ENCODE measurements around the gene MLPH.

Gene MLPH

DNA sequence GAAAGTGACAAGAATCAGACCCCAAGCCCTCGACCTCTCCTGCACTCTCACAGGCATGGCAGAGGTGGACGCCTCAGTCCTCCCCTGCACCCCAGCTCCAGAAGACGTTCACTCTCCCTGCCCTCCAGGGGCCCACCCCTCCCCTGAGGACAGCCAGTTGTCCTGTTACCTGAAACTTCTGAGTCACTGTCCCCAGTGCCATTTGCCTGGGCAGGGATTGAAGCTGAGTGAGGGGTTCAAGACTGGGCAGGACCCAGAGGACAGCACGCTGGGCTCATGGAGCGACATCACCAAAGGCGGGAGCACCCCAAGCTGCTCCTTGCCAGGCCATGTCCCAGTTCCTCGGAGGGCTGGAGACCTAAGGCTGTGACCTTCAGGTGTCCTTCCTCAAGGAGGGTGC lies 38.9 kb upstream of the MLPH start:
- Histone ChIP-seq H3K27me3 (no peaks in the 10 kb centered on the region), H3K4me2 (peak overlapping the region; percentile 68), H3K9me3 (peaks cover 25% of the 10 kb centered on the region), H4K20me1 (no peaks in the 10 kb centered on the region), H3K36me3 (no peaks in the 10 kb centered on the region), H3K27ac (peak overlapping the region; percentile 70), H3K4me3 (no peak overlapping the region), H3K9ac (no peak overlapping the region), H3K4me1 (peaks cover 72% of the 10 kb centered on the region)
- TF ChIP-seq Cebpa-rat (IDR thresholded peaks at IDR 0.05) = no peak

- H3K27ac ChIP-seq = peak overlapping the region; percentile 70
- H3K9me3 ChIP-seq = peaks cover 25% of the 10 kb centered on the region
- H3K4me1 ChIP-seq = peaks cover 72% of the 10 kb centered on the region
- no peak for TF ChIP-seq Cebpa-rat (IDR thresholded peaks at IDR 0.05)
- H3K36me3 ChIP-seq = no peaks in the 10 kb centered on the region
- no peaks in the 10 kb centered on the region for H3K27me3 ChIP-seq
- no peak overlapping the region for H3K4me3 ChIP-seq
- H3K9ac ChIP-seq = no peak overlapping the region
- no peaks in the 10 kb centered on the region for H4K20me1 ChIP-seq
- H3K4me2 ChIP-seq = peak overlapping the region; percentile 68
Observed at GRCh38 chr2:237448626-237449025, 38.4 kb upstream of the MLPH start.

DNA sequence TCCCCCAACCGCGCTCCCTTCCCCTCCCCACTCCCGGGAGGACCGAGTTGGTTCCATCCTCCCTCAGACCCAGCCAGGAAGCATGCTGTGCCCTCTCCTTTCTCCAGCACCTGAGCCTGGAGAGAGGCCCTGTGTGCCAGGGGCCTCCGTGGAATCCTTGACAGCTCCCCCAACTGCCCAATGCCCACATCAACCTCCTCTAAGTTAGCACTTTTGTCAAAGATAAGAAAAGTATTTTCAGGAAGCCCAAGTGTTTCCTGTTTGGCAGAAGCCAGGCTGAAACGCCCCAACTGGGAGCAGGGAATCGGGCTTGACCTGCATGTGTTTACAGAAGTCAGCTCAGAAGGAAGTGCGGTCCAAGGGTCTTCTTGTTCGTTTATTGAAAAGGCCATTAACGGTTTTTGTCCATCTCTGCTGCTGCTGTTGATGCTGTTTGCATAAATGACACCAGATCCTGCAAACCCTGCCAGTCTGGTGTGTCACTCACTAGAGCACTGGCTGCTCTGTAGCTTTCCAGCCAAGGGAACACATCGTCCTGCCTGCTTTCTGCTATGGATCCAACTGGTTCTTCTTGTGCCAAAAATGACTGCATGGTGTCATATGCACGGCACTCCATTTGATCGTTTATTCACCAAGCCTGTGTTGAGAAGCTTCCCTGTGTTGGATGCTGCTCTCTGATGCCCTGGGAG lies 37.7 kb upstream of the MLPH start:
- Histone ChIP-seq H4K20me1 (no peaks in the 10 kb centered on the region), H3K36me3 (no peaks in the 10 kb centered on the region), H3K4me2 (peak overlapping the region; percentile 68), H3K4me1 (peaks cover 72% of the 10 kb centered on the region), H3K4me3 (0 out of 2 replicates have a peak overlapping the region, but pooled peaks have one; percentile 22), H3K27ac (peak overlapping the region; percentile 70), H3K9ac (no peak overlapping the region), H3K9me3 (peaks cover 28% of the 10 kb centered on the region), H3K27me3 (no peaks in the 10 kb centered on the region)
- no peak for TF ChIP-seq Cebpa-rat (IDR thresholded peaks at IDR 0.05)

DNA sequence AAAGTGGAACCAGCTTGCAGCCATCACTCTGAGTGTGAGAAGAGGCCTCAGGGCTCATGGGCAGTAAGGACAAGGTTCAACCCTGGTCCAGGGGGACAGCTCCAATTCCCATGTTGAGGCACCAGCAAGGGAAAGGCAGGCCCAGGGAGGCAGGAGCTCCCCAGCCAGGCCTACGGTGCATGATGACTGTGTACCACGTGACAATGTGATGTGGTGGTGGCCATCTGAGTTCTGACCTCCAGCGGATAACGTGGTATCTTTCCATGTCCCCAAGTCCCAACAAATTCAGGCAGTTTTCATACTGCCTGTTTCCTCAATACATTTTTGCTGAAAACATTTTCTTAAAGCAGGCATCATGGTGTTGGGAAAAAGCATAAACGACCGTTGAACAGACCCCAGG lies 36.9 kb upstream of the MLPH start:
- H3K4me3 ChIP-seq = peak overlapping the region; percentile 22; the same call in 1 of the 2 replicates
- peak overlapping the region; percentile 68 for H3K4me2 ChIP-seq
- TF ChIP-seq Cebpa-rat (IDR thresholded peaks at IDR 0.05) = no peak
- no peaks in the 10 kb centered on the region for H3K27me3 ChIP-seq
- H3K27ac ChIP-seq = peak overlapping the region; percentile 70
- H3K36me3 ChIP-seq = no peaks in the 10 kb centered on the region
- H3K9ac ChIP-seq = no peak overlapping the region
- no peaks in the 10 kb centered on the region for H4K20me1 ChIP-seq
- peaks cover 70% of the 10 kb centered on the region for H3K4me1 ChIP-seq
- H3K9me3 ChIP-seq = peaks cover 35% of the 10 kb centered on the region

- Histone ChIP-seq H3K36me3 (no peaks in the 10 kb centered on the region), H3K9ac (no peak overlapping the region), H3K27me3 (no peaks in the 10 kb centered on the region), H3K4me1 (peaks cover 72% of the 10 kb centered on the region), H3K9me3 (peaks cover 37% of the 10 kb centered on the region), H3K27ac (peak overlapping the region; percentile 70), H4K20me1 (no peaks in the 10 kb centered on the region), H3K4me3 (peak overlapping the region; percentile 22; the same call in 1 of the 2 replicates), H3K4me2 (peak overlapping the region; percentile 68)
- no peak for TF ChIP-seq Cebpa-rat (IDR thresholded peaks at IDR 0.05)
Observed at GRCh38 chr2:237450583-237450982, 36.5 kb upstream of the MLPH start.

DNA sequence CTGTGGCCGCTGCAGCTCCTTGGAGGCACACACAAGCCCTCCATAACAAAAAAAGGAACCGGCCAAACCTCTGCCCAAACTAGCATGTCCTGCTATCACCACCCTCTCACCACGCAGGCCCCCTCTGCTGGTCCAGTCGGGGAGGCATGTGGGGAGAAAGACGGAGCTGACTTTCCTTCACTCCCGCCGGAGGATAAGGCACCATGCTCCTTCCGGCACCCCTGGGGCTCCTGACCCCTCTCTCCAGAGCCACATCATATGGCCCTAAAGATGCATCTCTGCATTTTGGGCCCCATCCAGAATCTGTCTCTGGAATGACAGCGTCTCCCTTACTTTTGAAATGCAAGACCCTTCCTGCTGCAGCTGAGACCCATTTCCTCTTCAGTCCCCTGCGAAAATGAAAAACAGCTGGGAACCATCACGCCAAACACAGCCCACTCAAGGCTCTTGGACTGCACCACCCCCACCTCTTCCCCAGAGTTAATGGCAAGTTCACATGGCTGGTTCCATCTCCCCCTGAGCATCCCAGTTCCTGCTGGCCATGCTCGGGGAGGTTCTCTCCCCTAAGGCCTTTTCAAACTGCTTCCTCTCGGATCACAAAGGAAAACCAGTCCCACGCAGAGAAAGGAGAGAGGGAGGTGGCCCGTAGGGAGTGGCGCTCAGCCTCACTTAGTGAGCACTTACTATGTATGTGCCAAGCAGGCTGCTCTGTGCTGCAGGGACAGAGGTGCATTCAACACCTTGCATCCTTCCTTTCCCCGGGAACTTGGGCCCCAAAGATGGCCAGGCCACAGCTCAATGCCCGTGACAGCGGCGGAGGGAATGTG lies 35.2 kb upstream of the MLPH start:
- Histone ChIP-seq H3K9me3 (peaks cover 34% of the 10 kb centered on the region), H3K9ac (no peak overlapping the region), H3K4me2 (peak overlapping the region; percentile 36), H3K36me3 (no peaks in the 10 kb centered on the region), H3K27me3 (no peaks in the 10 kb centered on the region), H4K20me1 (no peaks in the 10 kb centered on the region), H3K4me1 (peaks cover 78% of the 10 kb centered on the region), H3K27ac (peak overlapping the region; percentile 70; the same call in 1 of the 2 replicates), H3K4me3 (no peak overlapping the region)
- no peak for TF ChIP-seq Cebpa-rat (IDR thresholded peaks at IDR 0.05)

- H3K4me1 ChIP-seq = peaks cover 75% of the 10 kb centered on the region
- H4K20me1 ChIP-seq = no peaks in the 10 kb centered on the region
- H3K9ac ChIP-seq = no peak overlapping the region
- no peak overlapping the region for H3K4me3 ChIP-seq
- peak overlapping the region; percentile 36 for H3K4me2 ChIP-seq
- no peaks in the 10 kb centered on the region for H3K36me3 ChIP-seq
- peaks cover 40% of the 10 kb centered on the region for H3K9me3 ChIP-seq
- no peaks in the 10 kb centered on the region for H3K27me3 ChIP-seq
- H3K27ac ChIP-seq = no peak overlapping the region
- TF ChIP-seq Cebpa-rat (IDR thresholded peaks at IDR 0.05) = no peak
Observed at GRCh38 chr2:237452861-237453260, 34.2 kb upstream of the MLPH start.

DNA sequence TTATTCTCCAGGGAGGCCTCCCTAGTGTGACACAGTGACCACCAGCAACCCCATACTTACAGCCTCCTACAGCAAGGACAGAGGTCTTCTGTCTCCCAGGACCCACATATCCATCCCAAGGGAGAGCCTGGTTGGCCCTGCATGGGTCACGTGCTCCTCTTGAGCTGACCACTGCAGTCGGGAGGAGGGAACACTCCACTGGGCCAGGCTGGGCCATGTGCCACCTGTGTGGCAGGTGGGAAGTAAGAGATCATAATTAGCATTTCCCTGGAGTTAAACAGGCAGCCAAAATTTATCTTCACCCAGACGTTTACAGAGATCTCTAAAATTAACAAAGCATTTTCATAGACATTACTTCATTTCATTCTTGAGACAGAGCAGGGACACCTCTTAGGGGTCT lies 33.4 kb upstream of the MLPH start:
- no peak overlapping the region for H3K9ac ChIP-seq
- H3K4me3 ChIP-seq = no peak overlapping the region
- no peaks in the 10 kb centered on the region for H3K36me3 ChIP-seq
- H3K9me3 ChIP-seq = peaks cover 41% of the 10 kb centered on the region
- no peak overlapping the region for H3K27ac ChIP-seq
- H3K4me1 ChIP-seq = peaks cover 71% of the 10 kb centered on the region
- no peak overlapping the region for H3K4me2 ChIP-seq
- TF ChIP-seq Cebpa-rat (IDR thresholded peaks at IDR 0.05) = no peak
- H4K20me1 ChIP-seq = no peaks in the 10 kb centered on the region
- no peaks in the 10 kb centered on the region for H3K27me3 ChIP-seq

- H3K36me3 ChIP-seq = no peaks in the 10 kb centered on the region
- H3K4me3 ChIP-seq = no peak overlapping the region
- H4K20me1 ChIP-seq = no peaks in the 10 kb centered on the region
- H3K4me1 ChIP-seq = peaks cover 64% of the 10 kb centered on the region
- no peak for TF ChIP-seq Cebpa-rat (IDR thresholded peaks at IDR 0.05)
- H3K27me3 ChIP-seq = no peaks in the 10 kb centered on the region
- H3K9ac ChIP-seq = no peak overlapping the region
- peaks cover 41% of the 10 kb centered on the region for H3K9me3 ChIP-seq
- H3K4me2 ChIP-seq = peak overlapping the region; percentile 71
- H3K27ac ChIP-seq = no peak overlapping the region
Observed at GRCh38 chr2:237455764-237456163, 31.3 kb upstream of the MLPH start.
